Astrocyte (in vitro differentiated cells and primary cell): ENCODE data around the gene OR2B2. TPM values are rescaled to one million over a fixed set of nuclear protein-coding genes. Genes with fewer than 3 reads are reported as not detected.
A peak's percentile ranks its signal among the peaks of the same experiment; 100 is the strongest.

Experiments used
- DNase-seq: peaks from one replicate; pipeline ENCODE4 v3.0.0-alpha.2; 2010; ENCODE audit warnings: low read depth
- FAIRE-seq: peaks from 2 replicates; lab custom pipeline; 2011; peaks lifted over from hg19 to GRCh38; lab: Jason Lieb, UNC
- H2AFZ ChIP-seq: 2 replicates; pipeline ENCODE4 v1.6.0; 2012; ENCODE audit warnings: low read depth, low read length, inconsistent platforms
- H3K27ac ChIP-seq: 2 replicates; pipeline ENCODE4 v1.5.1; 2011; ENCODE audit warnings: low read depth, low read length, inconsistent platforms
- H3K27me3 ChIP-seq: 2 replicates; pipeline ENCODE4 v1.6.0; 2011; ENCODE audit warnings: low read length, inconsistent platforms; ENCODE audit not compliant: insufficient read depth
- H3K36me3 ChIP-seq: 2 replicates; pipeline ENCODE4 v1.5.1; 2011; ENCODE audit warnings: low read length, inconsistent platforms; ENCODE audit not compliant: insufficient read depth
- H3K4me1 ChIP-seq: 2 replicates; pipeline ENCODE4 v1.5.1; 2011; ENCODE audit warnings: low read length, inconsistent platforms; ENCODE audit not compliant: insufficient read depth
- H3K4me2 ChIP-seq: 2 replicates; pipeline ENCODE4 v1.6.0; 2012; ENCODE audit warnings: low read length, inconsistent platforms
- H3K4me3 ChIP-seq: 2 replicates; pipeline ENCODE4 v1.5.1; 2011; ENCODE audit warnings: low read depth, mild to moderate bottlenecking, low read length, inconsistent platforms; ENCODE audit not compliant: insufficient read depth
- H3K79me2 ChIP-seq: 2 replicates; pipeline ENCODE4 v1.6.0; 2012; ENCODE audit warnings: mild to moderate bottlenecking, low read length, inconsistent platforms; ENCODE audit not compliant: insufficient read depth
- H3K9ac ChIP-seq: 2 replicates; pipeline ENCODE4 v1.6.0; 2012; ENCODE audit warnings: mild to moderate bottlenecking, low read length, inconsistent platforms
- H3K9me3 ChIP-seq: 2 replicates; pipeline ENCODE4 v1.5.1; 2012; ENCODE audit warnings: low read depth, mild to moderate bottlenecking, low read length, inconsistent platforms; ENCODE audit not compliant: insufficient read depth
- H4K20me1 ChIP-seq: 2 replicates; pipeline ENCODE4 v1.6.0; 2012; ENCODE audit warnings: low read length, inconsistent platforms; ENCODE audit not compliant: insufficient read depth
- H3K27ac Mint-ChIP-seq: one replicate; pipeline ENCODE4 v1.8.0; 2021; ENCODE audit warnings: mild to moderate bottlenecking, mixed read lengths; ENCODE audit not compliant: unreplicated experiment
- H3K27me3 Mint-ChIP-seq: one replicate; pipeline ENCODE4 v1.8.0; 2021; ENCODE audit warnings: low read depth, mixed read lengths; ENCODE audit not compliant: unreplicated experiment
- H3K36me3 Mint-ChIP-seq: one replicate; pipeline ENCODE4 v1.8.0; 2021; ENCODE audit warnings: low read depth, mixed read lengths; ENCODE audit not compliant: unreplicated experiment
- H3K4me1 Mint-ChIP-seq: one replicate; pipeline ENCODE4 v1.8.0; 2021; ENCODE audit warnings: low read depth, mixed read lengths; ENCODE audit not compliant: unreplicated experiment
- H3K4me3 Mint-ChIP-seq: one replicate; pipeline ENCODE4 v1.8.0; 2021; ENCODE audit warnings: mild to moderate bottlenecking, moderate library complexity, mixed read lengths; ENCODE audit not compliant: unreplicated experiment
- H3K9me3 Mint-ChIP-seq: one replicate; pipeline ENCODE4 v1.8.0; 2021; ENCODE audit warnings: mild to moderate bottlenecking, mixed read lengths; ENCODE audit not compliant: unreplicated experiment
- CTCF ChIP-seq: IDR thresholded peaks from 2 replicates; pipeline ENCODE4 v1.5.1; 2011; ENCODE audit warnings: low read depth, mild to moderate bottlenecking, inconsistent platforms, low read length, moderate library complexity; ENCODE audit not compliant: insufficient read depth
- EZH2 ChIP-seq: IDR thresholded peaks from 2 replicates; pipeline ENCODE4 v1.6.1; 2012; ENCODE audit warnings: mild to moderate bottlenecking, low read length, inconsistent platforms; ENCODE audit not compliant: insufficient read depth
- total RNA-seq: library from RNA; stranded (reverse); gene quantifications from 2 replicates; pipeline ENCODE4 v1.2.1, GENCODE V29; 2021

Gene OR2B2
- total RNA-seq, 1 donor from 2014 or later: not detected

- FAIRE-seq (no peak), DNase-seq (no peak)
- Histone ChIP-seq H3K79me2 (no peaks in the 10 kb centered on the region), H3K27ac (no peak overlapping the region), H2AFZ (no peak overlapping the region), H3K27me3 (no peaks in the 10 kb centered on the region), H3K9ac (no peak overlapping the region), H3K9me3 (no peaks in the 10 kb centered on the region), H3K4me2 (peak overlapping the region; percentile 96), H3K4me3 (no peak overlapping the region), H4K20me1 (no peaks in the 10 kb centered on the region), H3K36me3 (no peaks in the 10 kb centered on the region), H3K4me1 (peaks cover 7% of the 10 kb centered on the region)
- TF ChIP-seq CTCF (no peak), EZH2 (no peak)
- no peaks in the 10 kb centered on the region for H3K9me3 Mint-ChIP-seq
- H3K27ac Mint-ChIP-seq: peak overlapping the region; percentile 6
- H3K4me1 Mint-ChIP-seq: peaks cover 4% of the 10 kb centered on the region
- H3K27me3 Mint-ChIP-seq: no peaks in the 10 kb centered on the region
- H3K4me3 Mint-ChIP-seq: no peak overlapping the region
- no peaks in the 10 kb centered on the region for H3K36me3 Mint-ChIP-seq
These were observed 22.9 kb downstream of the OR2B2 start for GRCh38 chr6:27889275-27889627.

- no peak overlapping the region for H2AFZ ChIP-seq
- peaks cover 4% of the 10 kb centered on the region for H3K4me1 Mint-ChIP-seq
- no peak overlapping the region for H3K27ac ChIP-seq
- DNase-seq (no peak), FAIRE-seq (no peak)
- H3K27me3 ChIP-seq: no peaks in the 10 kb centered on the region
- no peaks in the 10 kb centered on the region for H4K20me1 ChIP-seq
- no peaks in the 10 kb centered on the region for H3K36me3 Mint-ChIP-seq
- H3K27me3 Mint-ChIP-seq: no peaks in the 10 kb centered on the region
- no peaks in the 10 kb centered on the region for H3K9me3 ChIP-seq
- peaks cover 7% of the 10 kb centered on the region for H3K4me1 ChIP-seq
- H3K4me3 ChIP-seq: no peak overlapping the region
- H3K4me3 Mint-ChIP-seq: no peak overlapping the region
- no peak overlapping the region for H3K27ac Mint-ChIP-seq
- no peak overlapping the region for H3K9ac ChIP-seq
- H3K9me3 Mint-ChIP-seq: no peaks in the 10 kb centered on the region
- H3K79me2 ChIP-seq: no peaks in the 10 kb centered on the region
- no peak for TF ChIP-seq CTCF
- no peak overlapping the region for H3K4me2 ChIP-seq
- no peaks in the 10 kb centered on the region for H3K36me3 ChIP-seq
These were observed 23.6 kb downstream of the OR2B2 start for GRCh38 chr6:27888566-27888965.

GRCh38 chr6:27886073-27886472, 26.1 kb downstream of the OR2B2 start:
- no peaks in the 10 kb centered on the region for H4K20me1 ChIP-seq
- H2AFZ ChIP-seq: no peak overlapping the region
- peaks cover 10% of the 10 kb centered on the region for H3K4me1 ChIP-seq
- H3K27ac ChIP-seq: no peak overlapping the region
- H3K4me2 ChIP-seq: no peak overlapping the region
- DNase-seq (no peak), FAIRE-seq (no peak)
- Mint-ChIP-seq H3K27me3 (no peaks in the 10 kb centered on the region), H3K4me1 (peaks cover 3% of the 10 kb centered on the region), H3K36me3 (no peaks in the 10 kb centered on the region), H3K27ac (no peak overlapping the region), H3K4me3 (no peak overlapping the region), H3K9me3 (no peaks in the 10 kb centered on the region)
- H3K79me2 ChIP-seq: no peaks in the 10 kb centered on the region
- TF ChIP-seq CTCF (no peak), EZH2 (no peak)
- no peak overlapping the region for H3K9ac ChIP-seq
- H3K36me3 ChIP-seq: no peaks in the 10 kb centered on the region
- H3K9me3 ChIP-seq: no peaks in the 10 kb centered on the region
- H3K4me3 ChIP-seq: no peak overlapping the region
- H3K27me3 ChIP-seq: no peaks in the 10 kb centered on the region
